ENCODE data around the gene PCDHGA4. TPM values are rescaled to one million over a fixed set of nuclear protein-coding genes. Genes with fewer than 3 reads are reported as not detected.

PCDHGA4 gene
- total RNA-seq, 4 donors from 2014 or later, result 0.12 to 2.9 (median 1.1) TPM

DNA sequence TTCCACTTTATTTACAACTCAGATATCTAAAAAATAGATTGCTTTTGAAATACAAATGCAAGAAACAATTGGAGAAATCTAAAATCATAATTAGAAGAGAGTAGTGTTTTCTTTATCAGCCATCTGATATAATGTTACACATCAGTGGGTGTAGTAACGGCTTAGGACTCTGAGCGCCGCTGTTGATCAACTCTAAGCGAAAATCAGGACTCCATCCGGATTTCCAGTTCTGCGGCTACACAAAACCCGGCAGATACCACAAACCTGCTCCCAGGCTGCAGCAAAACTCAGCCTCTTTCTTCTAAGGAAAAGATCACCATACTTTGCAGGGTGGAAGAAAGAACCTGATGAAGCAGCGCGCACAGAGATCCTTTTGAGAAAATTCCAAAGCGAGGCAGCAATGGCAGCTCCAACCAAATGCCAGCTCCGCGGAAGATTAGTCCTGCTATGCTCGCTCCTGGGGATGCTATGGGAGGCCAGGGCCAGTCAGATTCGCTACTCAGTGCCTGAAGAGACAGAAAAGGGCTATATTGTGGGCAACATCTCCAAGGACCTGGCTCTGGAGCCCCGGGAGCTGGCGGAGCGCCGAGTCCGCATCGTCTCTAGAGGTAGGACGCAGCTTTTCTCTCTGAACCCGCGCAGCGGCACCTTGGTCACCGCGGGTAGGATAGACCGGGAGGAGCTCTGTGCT is 47.9 kb downstream of the PCDHGA4 start, which contains the start of gene PCDHGA9:
PCDHGA9 (plus strand) TSS at position 226 of the 691 bp plus-strand sequence; CDS start at position 401, 175 bp downstream.
- 16 to 35% methylated on average over 7 to 20 of the region's 27 CpGs for WGBS, 2 donors
- no peak for TF ChIP-seq POLR2A (IDR thresholded peaks at IDR 0.05)
- TF ChIP-seq CTCF (IDR thresholded peaks at IDR 0.05), result peak in 5 of 6 experiments; percentile 12 to 48 (median 19)
- Histone ChIP-seq H3K36me3 (no peaks in the 10 kb centered on the region), H3K27ac (no peak within 1 kb of the TSS), H3K9me3 (peaks cover 15 to 94% (median 85%) of the 10 kb centered on the region in 3 donors), H3K27me3 (peaks cover 0 to 39% (median 0%) of the 10 kb centered on the region in 4 donors), H3K4me1 (peaks cover 0 to 3% (median 0%) of the 10 kb centered on the region in 3 donors), H3K4me3 (peak within 1 kb of the TSS in 3 of 4 donors; percentile 13 to 53 (median 35))
- intact Hi-C loops (cut with DNase I), result no loop called here
- no peak for DNase-seq

GRCh38 chr5:141403387-141403786 is 48.6 kb downstream of the PCDHGA4 start:
- peak overlapping the region in 3 of 4 donors; percentile 13 to 53 (median 35) for H3K4me3 ChIP-seq
- intact Hi-C loops (cut with DNase I), result no loop called here
- H3K4me1 ChIP-seq, result peaks cover 0 to 3% (median 0%) of the 10 kb centered on the region in 3 donors
- 33 to 53% methylated on average over 13 to 18 of the region's 22 CpGs for WGBS, 2 donors
- H3K36me3 ChIP-seq, result no peaks in the 10 kb centered on the region
- H3K27ac ChIP-seq, result no peak overlapping the region
- H3K27me3 ChIP-seq, result peaks cover 0 to 46% (median 0%) of the 10 kb centered on the region in 4 donors
- no peak for DNase-seq
- TF ChIP-seq CTCF (IDR thresholded peaks at IDR 0.05) (no peak), POLR2A (IDR thresholded peaks at IDR 0.05) (no peak)
- H3K9me3 ChIP-seq, result peaks cover 15 to 97% (median 90%) of the 10 kb centered on the region in 3 donors

Other genes with a start within 250 kb of the PCDHGA4 start
- 1 to 10 TPM in 2 of 4 donors, under 1 TPM in 2; 0.30 to 2.4 (median 1.3) TPM for gene PCDHB4, start 233.2 kb upstream of the PCDHGA4 start, total RNA-seq
- 1 to 10 TPM in 2 of 4 donors, under 1 TPM in 2; 0.11 to 1.3 (median 0.86) TPM for gene PCDHB5, start 219.8 kb upstream of the PCDHGA4 start, total RNA-seq
- under 1 TPM in 1 of 4 donors, not detected in 3; 0.19 TPM for gene PCDHB6, start 205.0 kb upstream of the PCDHGA4 start, total RNA-seq
- under 1 TPM in 3 of 4 donors, not detected in 1; 0.76 to 0.95 (median 0.87) TPM for gene PCDHB7, start 182.4 kb upstream of the PCDHGA4 start, total RNA-seq
- under 1 TPM in 3 of 4 donors, not detected in 1; 0.09 to 0.38 (median 0.32) TPM for gene PCDHB8, start 177.2 kb upstream of the PCDHGA4 start, total RNA-seq
- gene PCDHB16, start 172.6 kb upstream of the PCDHGA4 start, total RNA-seq, result 1 to 10 TPM in 1 of 4 donors, under 1 TPM in 3; 0.11 to 1.3 (median 0.61) TPM
- under 1 TPM in 3 of 4 donors, not detected in 1; 0.30 to 0.57 (median 0.44) TPM for gene PCDHB9, start 167.9 kb upstream of the PCDHGA4 start, total RNA-seq
- 1 to 10 TPM in 2 of 4 donors, under 1 TPM in 2; 0.26 to 1.3 (median 0.76) TPM for gene PCDHB10, start 162.7 kb upstream of the PCDHGA4 start, total RNA-seq
- 1 to 10 TPM in 1 of 4 donors, under 1 TPM in 3; 0.26 to 2.1 (median 0.49) TPM for gene PCDHB11, start 155.4 kb upstream of the PCDHGA4 start, total RNA-seq
- 1 to 10 TPM in 3 of 4 donors, under 1 TPM in 1; 0.22 to 2.6 (median 1.6) TPM for gene PCDHB12, start 146.3 kb upstream of the PCDHGA4 start, total RNA-seq
- 1 to 10 TPM; 2.0 to 2.7 (median 2.3) TPM for gene PCDHB13, start 141.1 kb upstream of the PCDHGA4 start, total RNA-seq
- 1 to 10 TPM; 1.5 to 2.9 (median 2.4) TPM for gene PCDHB14, start 131.7 kb upstream of the PCDHGA4 start, total RNA-seq
- gene PCDHB15, start 109.6 kb upstream of the PCDHGA4 start, total RNA-seq, result 1 to 10 TPM in 2 of 4 donors, under 1 TPM in 2; 0.09 to 1.3 (median 1.0) TPM
- 1 to 10 TPM in 1 of 4 donors, under 1 TPM in 3; 0.29 to 2.2 (median 0.87) TPM for gene SLC25A2, start 51.0 kb upstream of the PCDHGA4 start, total RNA-seq
- 10 to 100 TPM; 29.8 to 42.3 (median 35.6) TPM for gene TAF7, start 34.2 kb upstream of the PCDHGA4 start, total RNA-seq
- under 1 TPM; 0.19 to 0.66 (median 0.34) TPM for gene PCDHGA1, start 24.5 kb upstream of the PCDHGA4 start, total RNA-seq
- 1 to 10 TPM in 1 of 4 donors, under 1 TPM in 3; 0.15 to 2.9 (median 0.61) TPM for gene PCDHGA2, start 16.3 kb upstream of the PCDHGA4 start, total RNA-seq
- gene PCDHGA3, start 11.2 kb upstream of the PCDHGA4 start, total RNA-seq, result 1 to 10 TPM in 1 of 4 donors, under 1 TPM in 3; 0.45 to 1.5 (median 0.52) TPM
- 1 to 10 TPM in 3 of 4 donors, under 1 TPM in 1; 0.29 to 1.9 (median 1.5) TPM for gene PCDHGB1, start 4.9 kb upstream of the PCDHGA4 start, total RNA-seq
- gene PCDHGB2, start 5.0 kb downstream of the PCDHGA4 start, total RNA-seq, result 1 to 10 TPM in 3 of 4 donors, under 1 TPM in 1; 0.09 to 2.9 (median 1.8) TPM
- gene PCDHGA5, start 9.1 kb downstream of the PCDHGA4 start, total RNA-seq, result 1 to 10 TPM in 3 of 4 donors, under 1 TPM in 1; 0.38 to 2.3 (median 1.8) TPM
- gene PCDHGB3, start 15.2 kb downstream of the PCDHGA4 start, total RNA-seq, result 1 to 10 TPM in 3 of 4 donors, under 1 TPM in 1; 0.26 to 2.7 (median 2.2) TPM
- 1 to 10 TPM in 3 of 4 donors, under 1 TPM in 1; 0.76 to 2.9 (median 2.0) TPM for gene PCDHGA6, start 18.9 kb downstream of the PCDHGA4 start, total RNA-seq
- gene PCDHGA7, start 27.7 kb downstream of the PCDHGA4 start, total RNA-seq, result 1 to 10 TPM in 3 of 4 donors, under 1 TPM in 1; 0.32 to 3.2 (median 2.5) TPM
- gene PCDHGB4, start 32.7 kb downstream of the PCDHGA4 start, total RNA-seq, result 1 to 10 TPM; 1.2 to 3.8 (median 2.8) TPM
- gene PCDHGA8, start 37.6 kb downstream of the PCDHGA4 start, total RNA-seq, result 1 to 10 TPM in 3 of 4 donors, under 1 TPM in 1; 0.41 to 1.7 (median 1.4) TPM
- gene PCDHGB5, start 42.9 kb downstream of the PCDHGA4 start, total RNA-seq, result 1 to 10 TPM; 5.5 to 7.5 (median 6.7) TPM
- 1 to 10 TPM; 3.8 to 5.5 (median 5.1) TPM for gene PCDHGA9, start 47.8 kb downstream of the PCDHGA4 start, total RNA-seq
- 1 to 10 TPM; 1.4 to 5.7 (median 4.2) TPM for gene PCDHGB6, start 53.0 kb downstream of the PCDHGA4 start, total RNA-seq
- 1 to 10 TPM; 4.1 to 8.0 (median 7.3) TPM for gene PCDHGA10, start 58.0 kb downstream of the PCDHGA4 start, total RNA-seq
- gene PCDHGB7, start 62.7 kb downstream of the PCDHGA4 start, total RNA-seq, result 10 to 100 TPM in 1 of 4 donors, 1 to 10 TPM in 3; 4.1 to 10.9 (median 5.8) TPM
- 1 to 10 TPM; 1.1 to 4.2 (median 3.5) TPM for gene PCDHGA11, start 66.0 kb downstream of the PCDHGA4 start, total RNA-seq
- gene PCDHGA12, start 75.5 kb downstream of the PCDHGA4 start, total RNA-seq, result 1 to 10 TPM; 2.0 to 8.0 (median 2.5) TPM
- gene PCDHGC3, start 120.9 kb downstream of the PCDHGA4 start, total RNA-seq, result 10 to 100 TPM; 36.6 to 52.5 (median 38.6) TPM
- gene PCDHGC4, start 130.0 kb downstream of the PCDHGA4 start, total RNA-seq, result 1 to 10 TPM in 3 of 4 donors, under 1 TPM in 1; 0.21 to 3.3 (median 2.1) TPM
- gene PCDHGC5, start 134.1 kb downstream of the PCDHGA4 start, total RNA-seq, result 1 to 10 TPM in 3 of 4 donors, under 1 TPM in 1; 0.26 to 1.7 (median 1.5) TPM